Activated B cell treated with CpG ODN at 0.5 μM for 24 hours (primary cell): ENCODE results near the gene KCNJ16. TPM values are rescaled to one million over a fixed set of nuclear protein-coding genes. Genes with fewer than 3 reads are reported as not detected.
"Not testable (repeated sequence)": the region's sequence is repeated elsewhere in the genome, so short reads cannot be mapped to it uniquely, and the experiment has no call there.

Source experiments
- ATAC-seq: fragments of 200-7000 bp; cut with Tn5 transposase; one replicate; pipeline ENCODE4 v1.10.0; 2021; ENCODE audit warnings: low read depth, mild to moderate bottlenecking, moderate library complexity
- CTCF ChIA-PET: fragments of 350-600 bp; sonication (Branson Sonifier 250); formaldehyde crosslinking; loops from one replicate; lab custom pipeline; 2021; ENCODE audit warnings: antibody characterized with exemption; lab: Charles Lee
- POLR2A ChIA-PET: fragments of 350-600 bp; sonication (Branson Sonifier 250); formaldehyde crosslinking; loops from one replicate; lab custom pipeline; 2021; ENCODE audit warnings: antibody characterized with exemption; lab: Charles Lee
- DNase-seq: peaks from one replicate; pipeline ENCODE4 v3.0.0; 2022
- H3K27ac Mint-ChIP-seq: one replicate; pipeline ENCODE4 v1.8.0; 2020; ENCODE audit warnings: mixed read lengths
- H3K27me3 Mint-ChIP-seq: one replicate; pipeline ENCODE4 v1.8.0; 2021; ENCODE audit warnings: mixed read lengths
- H3K36me3 Mint-ChIP-seq: one replicate; pipeline ENCODE4 v1.8.0; 2021; ENCODE audit warnings: low read depth, mixed read lengths
- H3K4me1 Mint-ChIP-seq: one replicate; pipeline ENCODE4 v1.8.0; 2021; ENCODE audit warnings: mixed read lengths
- H3K4me3 Mint-ChIP-seq: one replicate; pipeline ENCODE4 v1.8.0; 2020; ENCODE audit warnings: mild to moderate bottlenecking, mixed read lengths
- H3K9me3 Mint-ChIP-seq: one replicate; pipeline ENCODE4 v1.8.0; 2020; ENCODE audit warnings: mixed read lengths
- CTCF ChIP-seq: fragments of 200-600 bp; IDR thresholded peaks from one replicate; pipeline ENCODE4 v1.8.0; 2022; ENCODE audit warnings: antibody characterized with exemption, mild to moderate bottlenecking
- intact Hi-C: fragments of 100-400 bp; cut with micrococcal nuclease; formaldehyde crosslinking; loops from one replicate; pipeline ENCODE4 v1.15.1; 2024
- total RNA-seq: library from RNA; stranded (reverse); gene quantifications from 2 replicates; pipeline ENCODE4 v1.2.3, GENCODE V29; 2022

The KCNJ16 gene
- total RNA-seq, 1 donor from 2014 or later = not detected

- H3K4me3 Mint-ChIP-seq = no peak overlapping the region
- ChIA-PET CTCF (no interaction called here), POLR2A (no interaction called here)
- intact Hi-C loops = no loop called here
- H3K27ac Mint-ChIP-seq = no peak overlapping the region
- ATAC-seq (no peak), DNase-seq (no peak)
- no peaks in the 10 kb centered on the region for H3K27me3 Mint-ChIP-seq
- TF ChIP-seq CTCF = no peak
- H3K9me3 Mint-ChIP-seq = no peaks in the 10 kb centered on the region
- no peaks in the 10 kb centered on the region for H3K36me3 Mint-ChIP-seq
- no peaks in the 10 kb centered on the region for H3K4me1 Mint-ChIP-seq
These were observed 33.5 kb upstream of the KCNJ16 start for GRCh38 chr17:70041540-70041939.

- H3K9me3 Mint-ChIP-seq, H3K36me3 Mint-ChIP-seq, DNase-seq, ATAC-seq, H3K27ac Mint-ChIP-seq, intact Hi-C loops, H3K27me3 Mint-ChIP-seq, H3K4me3 Mint-ChIP-seq, POLR2A ChIA-PET, H3K4me1 Mint-ChIP-seq, CTCF ChIA-PET: not testable (repeated sequence)
These were observed 29.2 kb upstream of the KCNJ16 start for GRCh38 chr17:70045780-70046179.

GRCh38 chr17:70047619-70048419 is 27.2 kb upstream of the KCNJ16 start:
- CTCF ChIA-PET = no interaction called here
- Mint-ChIP-seq H3K27me3 (no peaks in the 10 kb centered on the region), H3K4me1 (no peaks in the 10 kb centered on the region), H3K9me3 (no peaks in the 10 kb centered on the region), H3K36me3 (no peaks in the 10 kb centered on the region), H3K4me3 (no peak overlapping the region), H3K27ac (no peak overlapping the region)
- intact Hi-C loops = no loop called here
- DNase-seq = no peak
- TF ChIP-seq CTCF = no peak
- ATAC-seq = no peak
- POLR2A ChIA-PET = no interaction called here

GRCh38 chr17:70049801-70050591 is 25.0 kb upstream of the KCNJ16 start:
- ATAC-seq (no peak), DNase-seq (no peak)
- no peaks in the 10 kb centered on the region for H3K4me1 Mint-ChIP-seq
- H3K4me3 Mint-ChIP-seq = no peak overlapping the region
- no peaks in the 10 kb centered on the region for H3K36me3 Mint-ChIP-seq
- no peaks in the 10 kb centered on the region for H3K27me3 Mint-ChIP-seq
- no peak overlapping the region for H3K27ac Mint-ChIP-seq
- ChIA-PET POLR2A (no interaction called here), CTCF (no interaction called here)
- intact Hi-C loops = no loop called here
- no peaks in the 10 kb centered on the region for H3K9me3 Mint-ChIP-seq
- TF ChIP-seq CTCF = no peak

GRCh38 chr17:70050931-70051330 is 24.1 kb upstream of the KCNJ16 start:
- POLR2A ChIA-PET = no interaction called here
- Mint-ChIP-seq H3K27ac (no peak overlapping the region), H3K4me1 (no peaks in the 10 kb centered on the region), H3K27me3 (no peaks in the 10 kb centered on the region), H3K4me3 (no peak overlapping the region), H3K36me3 (no peaks in the 10 kb centered on the region), H3K9me3 (no peaks in the 10 kb centered on the region)
- no peak for ATAC-seq
- CTCF ChIA-PET = no interaction called here
- intact Hi-C loops = no loop called here
- no peak for DNase-seq
- TF ChIP-seq CTCF = no peak
